ENCODE measurements around the gene AATK.

The AATK gene

DNA sequence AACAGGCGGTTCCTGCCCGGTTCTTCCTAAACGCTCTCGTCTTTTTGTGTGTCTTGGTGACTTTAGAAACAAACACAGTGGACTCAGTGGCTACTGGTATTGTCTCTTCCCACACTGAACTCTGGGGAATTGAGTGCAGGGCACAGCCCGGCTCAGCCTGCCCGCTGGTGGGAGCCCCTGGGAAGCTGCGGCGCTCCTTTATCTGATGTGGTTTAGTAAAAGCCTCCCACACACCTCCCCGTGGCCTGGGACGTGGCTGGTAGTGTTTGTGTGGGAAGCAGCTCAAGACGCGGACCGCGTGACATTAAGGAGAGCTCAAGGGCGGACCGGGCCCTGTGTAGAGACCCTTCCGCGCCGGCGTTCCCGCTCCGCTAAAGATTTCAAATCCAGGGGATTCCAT lies 56.1 kb downstream of the AATK start:
- DNase-seq = no peak

DNA sequence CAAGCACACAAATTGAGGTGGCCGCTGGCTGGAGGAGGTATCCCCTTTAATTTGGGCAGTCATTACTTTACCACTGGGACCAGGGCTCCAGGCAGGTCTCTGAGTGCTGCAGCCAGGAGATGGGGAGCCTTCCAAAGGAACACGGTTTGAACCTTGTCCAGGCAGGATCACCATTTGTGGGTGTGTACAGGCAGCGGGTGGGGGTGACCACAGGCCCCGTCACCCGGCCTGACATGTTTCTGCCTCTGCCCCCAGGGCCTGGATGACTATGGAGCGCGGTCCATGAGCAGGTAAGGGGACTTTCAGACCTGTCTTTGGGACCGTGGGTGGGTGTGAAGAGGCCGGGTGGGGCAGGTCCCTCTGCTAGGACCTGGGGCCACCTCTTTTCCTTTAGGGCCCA lies 57.8 kb downstream of the AATK start:
- no peak for DNase-seq

DNA sequence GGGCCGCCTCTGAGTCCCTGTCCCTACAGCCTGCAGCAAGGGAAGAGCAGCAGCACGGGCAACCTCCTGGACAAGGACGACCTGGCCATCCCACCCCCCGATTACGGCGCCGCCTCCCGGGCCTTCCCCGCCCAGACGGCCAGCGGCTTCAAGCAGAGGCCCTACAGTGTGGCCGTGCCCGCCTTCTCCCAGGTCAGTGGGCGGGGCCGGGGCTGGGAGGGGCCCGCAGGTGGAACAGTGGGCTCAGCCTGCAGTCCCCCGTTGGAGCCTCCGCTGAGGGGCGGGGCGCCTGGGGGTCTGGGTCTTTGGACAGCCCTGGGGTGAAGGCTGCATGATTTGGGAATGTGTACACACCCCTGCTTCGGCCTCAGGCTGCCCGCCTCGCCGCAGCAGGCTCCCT lies 59.3 kb downstream of the AATK start:
- no peak for DNase-seq

DNA sequence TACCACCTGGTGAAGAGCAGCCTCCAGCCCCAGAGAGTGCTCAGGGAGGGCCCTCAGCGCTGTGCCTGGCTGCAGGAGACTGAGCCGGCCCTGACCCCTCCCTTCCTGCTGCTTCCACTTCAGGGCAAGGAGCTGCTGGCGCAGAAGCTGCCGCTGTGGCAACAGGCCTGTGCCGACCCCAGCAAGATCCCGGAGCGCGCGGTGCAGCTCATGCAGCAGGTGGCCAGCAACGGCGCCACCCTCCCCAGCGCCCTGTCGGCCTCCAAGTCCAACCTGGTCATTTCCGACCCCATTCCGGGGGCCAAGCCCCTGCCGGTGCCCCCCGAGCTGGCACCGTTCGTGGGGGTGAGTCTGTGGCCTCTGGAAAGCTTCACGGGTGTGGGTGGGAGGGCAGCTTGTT lies 62.6 kb downstream of the AATK start:
- no peak for DNase-seq

- DNase-seq = no peak
Measured at GRCh38 chr17:81102869-81103268, 63.2 kb downstream of the AATK start.

- DNase-seq = no peak
Measured at GRCh38 chr17:81102352-81102751, 63.7 kb downstream of the AATK start.

DNA sequence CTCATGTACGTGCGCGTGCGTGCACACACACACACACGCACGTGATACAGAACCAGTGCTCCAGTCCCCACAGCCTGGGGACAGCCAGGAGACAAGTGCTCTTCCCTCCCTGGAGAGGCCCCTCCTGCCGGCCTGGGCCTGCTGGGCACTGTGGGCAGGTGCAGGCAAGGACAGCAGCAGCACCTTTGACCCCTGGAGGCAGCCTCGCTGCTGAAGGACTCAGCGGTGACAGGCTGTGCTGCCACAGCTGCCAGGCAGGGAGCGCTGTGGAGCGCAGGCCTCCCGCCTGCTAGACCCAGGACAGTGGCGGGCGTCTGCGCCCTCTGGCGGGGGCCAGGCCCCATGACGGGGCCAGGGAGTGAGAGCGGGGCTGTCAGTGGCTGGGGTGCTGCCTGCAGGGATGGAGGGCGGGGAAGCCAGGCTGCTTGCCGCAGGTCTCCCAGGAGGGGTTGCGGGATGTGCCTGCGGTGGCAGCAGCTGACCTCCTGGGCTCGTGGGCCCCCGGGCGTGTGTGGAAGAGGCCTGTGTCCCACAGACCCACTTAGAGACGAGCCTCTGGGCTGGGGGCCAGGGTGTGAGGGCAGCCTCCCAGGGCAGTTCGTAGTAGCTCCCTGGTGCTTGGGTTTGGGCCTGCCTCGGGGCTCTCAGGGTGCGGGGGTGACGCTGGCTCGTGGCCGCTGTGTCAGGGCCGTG lies 64.3 kb downstream of the AATK start:
- DNase-seq = peak; percentile 63

DNA sequence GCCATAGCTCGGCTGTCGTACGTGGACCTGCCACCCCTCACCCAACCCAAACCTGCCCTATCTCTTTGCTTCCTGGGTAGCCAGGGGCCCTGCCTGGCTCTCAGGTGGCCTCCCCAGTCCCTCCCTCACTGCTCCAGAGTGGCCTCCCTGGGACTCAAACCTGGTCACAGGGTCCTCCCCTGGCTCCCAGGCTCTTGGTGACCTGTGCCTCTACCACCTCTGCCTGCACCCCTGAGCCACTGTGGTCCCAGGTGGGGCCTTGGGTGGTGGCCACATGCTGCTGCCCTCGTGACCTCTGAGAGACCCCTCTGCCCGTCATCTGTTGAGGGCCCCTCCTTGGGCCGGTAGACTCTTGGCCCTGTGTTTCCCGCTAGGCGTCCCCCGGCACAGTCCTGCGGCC lies 65.4 kb downstream of the AATK start:
- no peak for DNase-seq

- DNase-seq = no peak
Measured at GRCh38 chr17:81099888-81100287, 66.1 kb downstream of the AATK start.

GRCh38 chr17:81097943-81098308 lies 68.1 kb downstream of the AATK start:
- DNase-seq = no peak

DNA sequence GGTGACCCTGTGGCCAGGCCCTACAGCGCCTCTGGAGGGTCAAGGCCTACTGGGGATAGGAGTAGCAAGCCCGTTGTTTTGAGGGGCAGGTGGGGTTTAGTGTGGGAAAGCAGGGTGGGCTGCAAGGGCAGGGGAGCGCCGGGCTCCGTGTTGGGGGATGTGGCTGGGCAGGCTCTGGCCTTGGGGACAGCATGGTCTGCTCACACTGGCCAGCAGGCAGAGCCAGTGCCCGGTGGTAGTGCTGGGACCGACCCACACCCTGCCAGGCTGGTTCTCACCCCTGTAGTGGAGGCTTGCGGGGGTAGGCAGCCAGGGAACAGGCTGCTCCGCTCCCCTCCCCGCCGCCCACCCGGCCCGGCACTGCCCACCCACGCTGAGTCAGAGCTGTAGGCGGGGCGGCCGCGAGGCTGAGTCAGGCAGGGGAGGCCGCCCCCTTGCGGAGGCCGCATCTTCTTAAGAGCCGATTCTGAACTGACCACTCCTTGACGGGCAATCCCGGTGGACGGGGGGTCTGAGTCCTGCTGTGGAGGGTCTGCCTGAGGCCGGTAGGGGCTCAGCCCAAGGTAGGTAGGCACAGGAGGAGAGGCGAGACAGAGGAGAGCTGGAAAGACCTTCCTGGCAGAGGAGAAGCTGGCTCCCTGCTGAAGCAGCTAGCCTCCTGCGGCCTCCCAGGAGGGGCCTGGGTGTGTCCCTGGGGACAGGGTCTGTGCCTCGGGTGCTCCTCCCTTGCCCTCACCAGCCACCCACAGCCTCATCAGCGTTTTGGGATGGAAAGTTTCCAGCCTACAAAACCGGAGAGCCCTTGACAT lies 68.7 kb downstream of the AATK start:
- peak; percentile 78 for DNase-seq

DNA sequence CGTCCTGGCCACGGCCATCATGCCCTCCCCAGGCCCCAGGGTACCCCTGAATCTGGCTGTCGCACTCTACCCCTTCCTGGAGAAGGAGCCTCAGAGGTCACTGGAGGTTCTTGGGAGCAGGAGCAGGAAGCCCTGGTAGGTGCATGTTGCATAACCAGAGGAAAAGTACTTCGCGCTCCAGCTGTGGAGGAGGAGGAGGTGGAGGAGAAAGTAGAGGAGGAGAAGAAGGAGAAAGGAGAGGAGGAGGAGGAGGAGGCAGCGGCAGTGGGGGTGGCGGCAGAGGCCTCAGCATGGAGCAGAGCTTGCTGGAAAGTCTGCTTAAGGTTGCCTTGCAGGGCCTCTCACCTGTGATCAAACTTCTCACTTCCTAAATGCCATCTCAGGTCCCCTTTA lies 69.3 kb downstream of the AATK start:
- DNase-seq = no peak

DNA sequence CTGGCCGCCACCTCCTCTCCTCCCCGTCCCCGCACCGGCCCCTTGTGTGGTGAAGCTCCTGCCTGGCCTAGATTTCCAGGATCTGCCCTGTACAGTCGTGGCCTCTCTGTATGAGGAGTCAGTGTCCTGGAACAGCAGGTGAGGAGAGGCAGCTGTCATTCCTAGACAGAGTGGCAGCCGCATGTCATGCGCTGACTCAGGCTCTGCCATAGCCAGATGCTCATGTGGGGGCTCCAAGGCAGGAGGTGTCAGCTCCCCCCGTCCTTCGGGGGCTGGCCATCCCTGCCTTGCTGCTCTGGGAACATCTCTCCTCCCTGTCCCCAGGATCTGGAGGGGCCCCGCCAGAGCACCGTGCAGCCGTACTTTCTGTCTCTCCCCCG lies 70.6 kb downstream of the AATK start:
- no peak for DNase-seq

DNA sequence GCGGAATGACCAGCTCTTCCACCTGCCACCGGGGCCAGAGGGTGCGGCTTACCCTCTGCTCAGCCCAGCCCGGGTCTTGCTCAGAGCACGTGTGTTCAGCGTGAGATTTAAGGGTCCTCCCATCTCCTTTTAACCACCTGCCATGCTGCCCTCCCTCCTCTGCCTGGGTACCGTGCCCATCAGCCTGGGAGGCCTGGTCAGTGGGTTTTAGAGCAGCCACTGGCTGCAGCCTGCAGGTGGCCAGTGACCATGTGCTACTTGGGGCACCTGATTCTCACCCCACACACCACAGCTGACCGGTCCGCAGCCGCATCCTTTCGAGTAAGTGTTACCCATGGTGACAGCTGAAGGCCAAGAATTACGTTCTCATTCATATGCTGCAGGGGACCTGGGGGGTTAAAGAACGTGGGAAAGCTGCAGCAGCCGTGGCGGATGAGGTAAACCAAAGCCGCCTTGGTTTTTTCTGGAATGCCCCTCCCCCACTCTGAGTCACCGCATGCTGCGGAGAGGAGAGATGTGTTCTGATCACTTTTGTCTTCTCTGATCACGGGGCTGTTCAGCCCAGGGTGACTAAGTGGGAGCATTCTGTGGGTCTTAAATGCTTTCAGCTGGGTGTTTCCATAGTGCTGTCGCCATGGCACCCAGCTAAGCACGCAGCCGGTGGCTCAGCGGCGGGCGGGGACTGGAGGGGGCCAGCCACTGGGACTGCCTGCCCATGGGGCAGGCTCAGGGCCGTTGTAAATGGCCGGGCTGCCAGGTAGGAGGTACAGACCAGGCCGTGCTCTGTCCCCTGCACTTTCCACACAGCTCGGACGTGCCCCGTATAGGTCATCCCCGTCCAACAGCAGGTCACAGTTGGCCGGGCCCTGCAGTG lies 71.3 kb downstream of the AATK start:
- peak; percentile 100 for DNase-seq

DNA sequence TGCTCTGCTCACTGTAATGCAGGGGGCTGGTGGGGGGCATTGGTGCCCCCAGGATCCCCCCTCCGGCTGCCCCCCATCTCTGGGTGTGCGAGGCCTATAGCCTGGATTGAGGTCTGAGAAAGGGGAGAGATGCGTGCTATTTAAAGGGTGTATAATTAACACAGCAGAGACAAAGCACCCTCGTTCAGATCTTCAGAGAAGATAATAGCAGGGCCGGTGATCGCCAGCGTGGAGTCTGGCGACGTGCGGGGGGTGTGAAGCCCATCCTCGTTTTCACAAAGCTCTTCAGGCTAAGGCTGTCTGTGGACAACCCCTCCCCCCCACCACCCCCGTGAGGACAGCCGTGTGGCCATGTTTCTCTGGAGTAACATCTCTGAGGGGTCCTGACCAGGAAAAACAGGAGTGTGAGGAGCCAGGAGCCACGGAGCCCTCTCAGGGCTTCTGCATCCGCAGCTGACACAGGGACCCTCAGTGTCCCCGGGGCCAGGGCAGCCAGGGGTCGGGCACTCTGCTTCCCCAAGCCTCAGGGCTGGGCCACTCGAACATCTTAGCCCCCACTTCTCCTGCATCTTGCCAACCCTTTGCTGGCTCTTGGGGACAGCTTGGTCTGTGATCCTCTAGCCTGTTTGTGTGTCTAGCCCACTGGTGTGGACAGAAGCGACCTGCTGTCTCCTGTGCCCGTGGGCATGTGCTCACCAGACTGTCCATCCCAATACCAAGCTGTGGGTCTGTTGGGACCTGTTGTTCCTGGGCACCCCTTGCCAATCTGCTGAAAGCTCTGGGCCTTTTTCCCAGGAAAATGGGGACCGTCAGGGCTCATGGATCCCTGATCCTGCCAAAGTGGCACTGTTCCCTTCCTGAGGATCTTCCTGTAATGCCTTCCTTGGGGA lies 72.2 kb downstream of the AATK start:
- DNase-seq = no peak

DNA sequence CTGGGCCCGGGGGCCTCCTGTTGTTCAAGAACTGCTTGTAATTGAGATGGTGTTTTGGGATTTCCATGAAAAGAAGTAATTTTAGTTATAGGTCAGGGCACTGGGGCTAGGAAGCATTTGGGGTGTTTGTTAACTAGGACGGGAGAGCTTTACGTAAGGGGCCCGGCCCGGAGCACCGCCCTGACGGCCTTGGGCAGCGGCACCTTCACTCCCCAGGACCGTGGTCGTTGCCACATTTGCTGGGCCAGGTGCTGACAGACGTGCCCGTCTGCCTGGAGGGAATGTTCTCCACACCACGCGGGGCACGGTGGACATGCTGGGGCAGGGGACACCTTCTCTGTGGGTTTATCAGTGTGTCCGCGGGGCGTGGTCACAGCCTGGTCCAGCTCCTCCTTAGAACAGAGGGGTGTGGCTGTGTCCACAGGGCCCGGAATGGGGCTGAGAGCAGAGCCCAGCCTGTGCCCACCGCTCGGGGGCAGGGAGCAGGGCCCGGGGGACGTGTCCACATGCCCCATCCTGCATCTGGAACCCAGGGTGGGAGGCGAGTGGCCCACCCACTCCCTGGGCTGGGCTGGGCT lies 73.4 kb downstream of the AATK start:
- DNase-seq = no peak

- no peak for DNase-seq
Measured at GRCh38 chr17:81091774-81092517, 74.1 kb downstream of the AATK start.

DNA sequence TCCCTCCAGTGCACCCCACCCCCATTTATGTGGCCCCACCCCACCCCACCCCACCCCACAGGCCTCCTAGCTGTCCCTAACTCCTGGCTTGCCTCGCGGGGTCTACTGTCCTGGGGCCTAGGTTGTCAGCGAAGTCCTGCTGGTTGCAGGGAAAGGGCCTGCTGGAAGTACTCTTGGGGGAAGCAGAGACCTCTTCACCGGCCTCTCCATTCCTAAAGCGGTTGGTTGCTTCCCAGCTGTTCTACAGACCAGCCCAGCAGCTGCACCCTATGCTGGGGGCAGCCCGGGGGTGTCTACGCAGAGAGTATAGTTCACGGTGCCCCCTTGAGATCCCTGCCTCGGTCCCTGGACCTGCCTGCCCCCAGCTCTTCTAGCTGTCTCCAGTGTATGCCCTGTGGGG lies 74.9 kb downstream of the AATK start:
- no peak for DNase-seq

DNA sequence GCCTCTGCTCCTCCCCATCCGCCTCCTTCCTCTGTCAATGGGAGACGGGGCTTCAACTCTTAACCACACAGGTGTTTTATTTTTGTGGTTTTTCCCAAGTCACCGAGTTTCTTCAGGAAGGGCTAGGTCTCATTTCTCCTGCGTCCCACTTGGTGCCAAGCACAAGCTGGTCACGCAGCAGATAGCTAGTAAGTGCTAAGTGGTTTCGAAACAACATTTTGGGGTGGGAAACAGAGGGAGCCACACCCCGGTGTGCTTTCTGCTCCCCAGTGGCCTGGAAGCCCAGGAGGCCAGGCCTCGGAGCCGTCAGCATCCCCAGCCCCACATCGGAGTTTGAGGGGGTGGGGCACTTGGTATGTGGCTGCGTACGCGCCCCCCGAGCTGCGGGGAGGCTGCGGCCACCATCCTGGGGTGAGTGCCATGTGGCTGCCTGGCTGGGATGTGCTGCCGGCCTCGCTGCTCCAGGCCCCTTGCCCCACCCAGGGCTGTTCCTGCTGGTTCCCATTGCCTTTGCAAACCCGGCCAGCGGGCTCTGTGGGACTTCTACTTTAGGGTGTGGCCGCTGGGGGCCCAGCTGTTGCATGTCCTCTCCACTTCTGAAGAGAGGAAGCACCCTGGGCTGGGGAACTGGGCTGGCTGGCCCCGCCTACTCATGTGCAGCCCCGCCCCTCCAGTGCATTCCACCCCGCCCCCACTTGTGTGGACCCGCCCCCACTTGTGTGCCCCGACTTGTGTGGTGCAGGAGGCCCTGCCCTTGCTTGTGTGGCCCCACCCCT lies 75.5 kb downstream of the AATK start:
- DNase-seq = no peak

DNA sequence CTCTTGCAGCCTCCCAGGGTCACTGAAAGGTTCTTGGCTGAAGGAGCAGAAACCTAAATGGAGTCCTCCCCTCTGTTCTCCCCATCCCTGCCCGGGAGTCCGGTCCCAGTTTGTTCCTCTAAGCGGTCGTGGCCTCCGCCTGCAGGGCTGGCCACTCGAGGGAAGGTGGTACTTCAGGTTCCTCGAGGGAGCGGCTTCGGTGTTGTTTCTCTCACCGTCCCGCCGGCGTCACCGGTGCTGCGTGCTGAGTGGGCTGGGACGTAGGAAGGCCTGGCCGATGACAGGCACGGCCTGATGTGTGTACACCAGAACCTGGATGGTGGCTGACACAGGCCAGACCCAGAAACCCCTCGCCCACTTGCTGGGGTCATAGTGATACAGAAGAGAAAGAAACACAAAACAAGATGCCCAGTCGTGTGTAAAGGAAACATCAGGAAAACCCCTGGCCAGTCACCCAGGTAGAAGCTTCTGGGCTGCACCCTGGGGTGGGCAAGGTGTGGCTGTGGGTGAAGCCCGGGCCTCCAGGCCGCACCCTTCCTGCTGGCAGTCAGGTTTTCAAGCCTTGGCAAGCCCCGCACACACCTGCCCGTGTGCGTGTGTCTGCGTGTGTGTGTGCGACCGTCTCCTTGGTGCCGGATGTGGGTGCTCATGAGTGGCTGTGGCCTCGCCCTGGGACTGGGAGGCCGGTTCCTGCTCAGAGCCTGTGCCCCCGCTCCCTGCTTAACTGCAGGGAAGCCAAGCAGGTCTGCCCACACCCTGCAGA lies 79.1 kb downstream of the AATK start:
- no peak for DNase-seq
